ENCODE data around the gene GPR146.

DNA sequence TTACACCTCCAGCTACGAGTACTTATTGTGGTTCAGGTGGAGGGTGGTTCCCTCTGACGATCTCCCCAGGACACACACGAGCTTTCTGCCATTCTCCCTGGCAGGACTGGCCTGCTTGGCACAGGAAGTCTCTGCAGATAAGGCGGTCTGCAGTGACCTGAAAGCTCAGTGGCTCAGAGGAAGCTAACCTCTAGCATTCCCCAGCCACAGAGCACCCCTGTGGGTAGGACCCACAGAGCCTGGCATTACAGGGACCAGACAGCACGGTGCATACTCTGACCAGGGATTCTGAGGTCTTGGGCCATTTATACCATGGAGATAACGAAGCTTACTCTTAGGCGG lies 1.9 kb upstream of the GPR146 start:
- TF ChIP-seq POLR2A (IDR thresholded peaks at IDR 0.05; ENCODE audit: low read length) (no peak), GATA1 (IDR thresholded peaks at IDR 0.05; ENCODE audit: low read depth, low read length) (no peak)

All from erythroblast (primary cell).